PC-9 (cell line): ENCODE measurements around the gene ERC2.

Source experiments
- CTCF ChIP-seq: fragments of 200-600 bp; sonication (generic); conservative IDR thresholded peaks from 2 replicates; pipeline ENCODE4 v1.6.1; 2017; ENCODE audit warnings: mixed run types, antibody characterized with exemption, mild to moderate bottlenecking, moderate library complexity
- EZH2 ChIP-seq: fragments of 200-600 bp; sonication (generic); IDR thresholded peaks from 2 replicates; pipeline ENCODE4 v1.8.0; 2017; ENCODE audit warnings: antibody characterized with exemption, low read depth

- TF ChIP-seq CTCF: no peak
- no peak for TF ChIP-seq EZH2
Measured at GRCh38 chr3:55797775-55798174, 670.5 kb downstream of the ERC2 start.
